DMS 273 treated with DMSO at 0.1 percent for 48 hours (cell line): ENCODE results near the gene SBDS.

Source experiments
- DNase-seq: peaks from one replicate; lab custom pipeline; 2025; lab: John Stamatoyannopoulos, UW

The SBDS gene

GRCh38 chr7:66937940-66938339, 57.4 kb downstream of the SBDS start:
- DNase-seq, result no peak
